HepG2 (cell line): Measurements from ENCODE around the gene ABI3BP. TPM values are rescaled to one million over a fixed set of nuclear protein-coding genes. Genes with fewer than 3 reads are reported as not detected.

Experiments
- BCL6 ChIP-seq: IDR thresholded peaks from 2 replicates; pipeline ENCODE4 v1.6.1; 2016; ENCODE audit warnings: missing genetic modification reagents, missing compliant biosample characterization
- CBX2 ChIP-seq, 2 experiments: fragments of 200-600 bp in 1 of 2; sonication (generic); formaldehyde crosslinking in 1 of 2; IDR thresholded peaks; 2 replicates each; pipeline versions ENCODE4 v1.7.0 to v1.8.1; 2018 to 2022; ENCODE audit warnings: low read depth in 2 of 2, low read length in 1 of 2, mild to moderate bottlenecking in 1 of 2, missing genetic modification reagents in 1 of 2
- CHCHD3 ChIP-seq: sonication (generic); formaldehyde crosslinking; IDR thresholded peaks from 2 replicates; pipeline ENCODE4 v1.8.0; 2022; ENCODE audit warnings: mild to moderate bottlenecking, missing genetic modification reagents, moderate library complexity
- HMG20B ChIP-seq: conservative IDR thresholded peaks from 2 replicates; pipeline ENCODE4 v1.6.1; 2016; ENCODE audit warnings: missing genetic modification reagents, missing compliant biosample characterization
- MED8 ChIP-seq: sonication (generic); formaldehyde crosslinking; IDR thresholded peaks from 2 replicates; pipeline ENCODE4 v1.8.1; 2023; ENCODE audit warnings: mild to moderate bottlenecking, missing genetic modification reagents; ENCODE audit not compliant: insufficient replicate concordance
- NFE2 ChIP-seq: sonication (generic); formaldehyde crosslinking; IDR thresholded peaks from 2 replicates; pipeline ENCODE4 v1.4.0; 2020; ENCODE audit warnings: missing genetic modification reagents
- POLR2AphosphoS5 ChIP-seq: IDR thresholded peaks from 2 replicates; pipeline ENCODE4 v1.6.1; 2012; ENCODE audit warnings: low read depth, low read length
- REXO4 ChIP-seq: sonication (generic); formaldehyde crosslinking; IDR thresholded peaks from 2 replicates; pipeline ENCODE4 v1.8.0; 2022; ENCODE audit warnings: missing genetic modification reagents, mild to moderate bottlenecking, borderline replicate concordance
- RFX1 ChIP-seq: fragments of 450-650 bp; IDR thresholded peaks from 2 replicates; pipeline ENCODE4 v1.6.1; 2017
- SALL1 ChIP-seq: sonication (generic); formaldehyde crosslinking; IDR thresholded peaks from 2 replicates; pipeline ENCODE4 v1.8.0; 2022; ENCODE audit warnings: mild to moderate bottlenecking, missing genetic modification reagents
- SMYD3 ChIP-seq: sonication (generic); formaldehyde crosslinking; IDR thresholded peaks from 2 replicates; pipeline ENCODE4 v1.8.1; 2023; ENCODE audit warnings: mild to moderate bottlenecking, missing genetic modification reagents
- SOX6 ChIP-seq, 2 experiments: fragments of 450-650 bp in 1 of 2; sonication (generic) in 1 of 2; formaldehyde crosslinking in 1 of 2; IDR thresholded peaks; 2 replicates each; pipeline versions ENCODE4 v1.4.0 to v1.6.1; 2017 to 2020; ENCODE audit warnings: antibody characterized with exemption in 1 of 2, mild to moderate bottlenecking in 1 of 2, missing genetic modification reagents in 1 of 2
- SP4 ChIP-seq: sonication (generic); formaldehyde crosslinking; IDR thresholded peaks from 2 replicates; pipeline ENCODE4 v1.8.1; 2023; ENCODE audit warnings: mild to moderate bottlenecking, missing genetic modification reagents
- TAF1 ChIP-seq: sonication (generic); formaldehyde crosslinking; IDR thresholded peaks from 2 replicates; pipeline ENCODE4 v1.4.0; 2020; ENCODE audit warnings: missing genetic modification reagents
- TMF1 ChIP-seq: sonication (generic); formaldehyde crosslinking; IDR thresholded peaks from 2 replicates; pipeline ENCODE4 v1.8.1; 2022; ENCODE audit warnings: low read depth, missing genetic modification reagents
- TOE1 ChIP-seq: sonication (generic); formaldehyde crosslinking; IDR thresholded peaks from 2 replicates; pipeline ENCODE4 v1.4.0; 2020; ENCODE audit warnings: mild to moderate bottlenecking, missing genetic modification reagents
- ZNF17 ChIP-seq: sonication (generic); formaldehyde crosslinking; IDR thresholded peaks from 2 replicates; pipeline ENCODE4 v1.5.0; 2020; ENCODE audit warnings: mild to moderate bottlenecking, missing genetic modification reagents
- ZNF234 ChIP-seq: sonication (generic); formaldehyde crosslinking; conservative IDR thresholded peaks from 2 replicates; pipeline ENCODE4 v1.5.1; 2020; ENCODE audit warnings: mild to moderate bottlenecking, missing genetic modification reagents
- ZNF589 ChIP-seq: sonication (generic); formaldehyde crosslinking; conservative IDR thresholded peaks from 2 replicates; pipeline ENCODE4 v1.8.0; 2022; ENCODE audit warnings: mild to moderate bottlenecking, moderate library complexity, missing genetic modification reagents
- ZNF839 ChIP-seq: sonication (generic); formaldehyde crosslinking; IDR thresholded peaks from 2 replicates; pipeline ENCODE4 v1.4.0; 2020; ENCODE audit warnings: missing genetic modification reagents, mild to moderate bottlenecking, borderline replicate concordance
- polyA plus RNA-seq, 8 experiments: library from polyadenylated mRNA; depleted of rRNA in 3 of 8; stranded (reverse) in 7 of 8; unstranded in 1 of 8; fragments of >200 nt; fragmentation: Illumina TruSeq in 4 of 8; extraction: Trizol in 4 of 8; gene quantifications; 2 replicates each; pipeline versions ENCODE4 v1.2.1 to v1.2.3, GENCODE V29; 2011 to 2016; ENCODE audit warnings: low read depth in 4 of 8, missing spikeins in 1 of 8, mixed read lengths in 1 of 8; ENCODE audit not compliant: insufficient read depth in 1 of 8
- total RNA-seq, 5 experiments: library from RNA; depleted of rRNA; stranded (reverse); fragments of >200 nt; fragmentation: Illumina TruSeq; extraction: Trizol; gene quantifications; 2 replicates each; pipeline ENCODE4 v1.2.3, GENCODE V29; 2016; ENCODE audit warnings: low read depth in 1 of 5
- TF ChIP-seq, protein P1 (sequence below): IDR thresholded peaks from 2 replicates; pipeline ENCODE4 v1.6.1; 2016; ENCODE audit warnings: control low read depth
- TF ChIP-seq, protein P2 (sequence below): sonication (generic); formaldehyde crosslinking; IDR thresholded peaks from 2 replicates; pipeline ENCODE4 v1.9.0; 2021; ENCODE audit warnings: missing genetic modification reagents, borderline replicate concordance
- TF ChIP-seq, protein P3 (sequence below): sonication (generic); formaldehyde crosslinking; IDR thresholded peaks from 2 replicates; pipeline ENCODE4 v1.4.0; 2020; ENCODE audit warnings: missing genetic modification reagents
- TF ChIP-seq, protein P4 (sequence below): sonication (generic); formaldehyde crosslinking; IDR thresholded peaks from 2 replicates; pipeline ENCODE4 v1.8.1; 2023; ENCODE audit warnings: mild to moderate bottlenecking, inconsistent platforms, moderate library complexity, missing genetic modification reagents, borderline replicate concordance
- TF ChIP-seq, protein P5 (sequence below): sonication (generic); formaldehyde crosslinking; IDR thresholded peaks from 2 replicates; pipeline ENCODE4 v1.4.0; 2020; ENCODE audit warnings: missing genetic modification reagents

ABI3BP gene
- total and polyA plus RNA-seq, 2 of the 13 experiments (the other 11 are each of a cell fraction or from before 2014, with no cell fraction given) = not detected

DNA sequence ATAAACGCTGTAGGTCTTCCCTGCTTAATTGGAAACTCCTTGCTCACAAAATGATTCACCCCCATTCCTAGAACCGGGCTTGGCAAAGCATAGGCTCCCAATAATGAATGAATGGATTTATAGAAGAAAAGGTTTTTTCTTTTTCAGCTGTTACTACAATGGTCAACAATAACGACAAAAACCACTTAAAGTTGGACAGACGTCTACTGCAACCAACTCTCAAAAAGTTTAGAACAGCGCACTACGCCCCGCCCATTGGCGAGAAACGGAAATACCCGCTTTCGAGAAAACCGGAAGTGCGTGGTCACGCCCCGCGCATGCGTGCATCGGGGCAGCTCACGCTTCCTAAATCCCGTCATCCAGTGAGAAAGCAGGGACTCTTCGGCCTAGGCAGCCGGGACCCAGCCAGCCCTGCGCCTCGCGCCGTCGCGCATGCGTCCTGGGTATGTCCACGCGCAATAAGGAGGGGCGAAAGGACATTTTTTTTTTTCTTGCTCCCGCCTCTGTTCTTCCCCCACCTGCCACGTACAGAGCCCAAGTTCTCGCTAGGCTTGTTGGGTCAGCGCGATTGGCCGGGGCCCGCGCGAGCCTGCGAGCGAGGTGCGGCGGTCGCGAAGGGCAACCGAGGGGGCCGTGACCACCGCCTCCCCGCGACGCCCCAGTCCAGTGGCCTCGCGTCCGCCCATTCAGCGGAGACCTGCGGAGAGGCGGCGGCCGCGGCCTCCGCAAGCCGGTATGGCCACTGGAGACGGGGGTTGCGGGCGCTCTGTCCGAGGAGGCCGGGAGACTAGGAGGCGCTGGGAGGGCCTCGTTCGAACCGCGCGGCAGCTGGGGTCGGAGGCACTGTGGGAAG is 284.0 kb downstream of the ABI3BP start, which contains the start of gene TFG (continued):
- TF ChIP-seq, protein P1, sequence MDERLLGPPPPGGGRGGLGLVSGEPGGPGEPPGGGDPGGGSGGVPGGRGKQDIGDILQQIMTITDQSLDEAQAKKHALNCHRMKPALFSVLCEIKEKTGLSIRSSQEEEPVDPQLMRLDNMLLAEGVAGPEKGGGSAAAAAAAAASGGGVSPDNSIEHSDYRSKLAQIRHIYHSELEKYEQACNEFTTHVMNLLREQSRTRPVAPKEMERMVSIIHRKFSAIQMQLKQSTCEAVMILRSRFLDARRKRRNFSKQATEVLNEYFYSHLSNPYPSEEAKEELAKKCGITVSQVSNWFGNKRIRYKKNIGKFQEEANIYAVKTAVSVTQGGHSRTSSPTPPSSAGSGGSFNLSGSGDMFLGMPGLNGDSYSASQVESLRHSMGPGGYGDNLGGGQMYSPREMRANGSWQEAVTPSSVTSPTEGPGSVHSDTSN (CRISPR knock-in tag) = no peak
- TF ChIP-seq, protein P2, sequence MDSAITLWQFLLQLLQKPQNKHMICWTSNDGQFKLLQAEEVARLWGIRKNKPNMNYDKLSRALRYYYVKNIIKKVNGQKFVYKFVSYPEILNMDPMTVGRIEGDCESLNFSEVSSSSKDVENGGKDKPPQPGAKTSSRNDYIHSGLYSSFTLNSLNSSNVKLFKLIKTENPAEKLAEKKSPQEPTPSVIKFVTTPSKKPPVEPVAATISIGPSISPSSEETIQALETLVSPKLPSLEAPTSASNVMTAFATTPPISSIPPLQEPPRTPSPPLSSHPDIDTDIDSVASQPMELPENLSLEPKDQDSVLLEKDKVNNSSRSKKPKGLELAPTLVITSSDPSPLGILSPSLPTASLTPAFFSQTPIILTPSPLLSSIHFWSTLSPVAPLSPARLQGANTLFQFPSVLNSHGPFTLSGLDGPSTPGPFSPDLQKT (CRISPR knock-in tag) = no peak; the same call in 1 of the 2 replicates
- TF ChIP-seq TAF1 (CRISPR knock-in tag) = peak; percentile 66
- TF ChIP-seq SMYD3 (CRISPR knock-in tag) = no peak
- TF ChIP-seq ZNF839 (CRISPR knock-in tag) = no peak
- TF ChIP-seq ZNF589 (CRISPR knock-in tag) = peak; percentile 71; the same call in 1 of the 2 replicates
- TF ChIP-seq ZNF234 (CRISPR knock-in tag) = no peak
- TF ChIP-seq CHCHD3 (CRISPR knock-in tag) = no peak
- TF ChIP-seq HMG20B (CRISPR knock-in tag) = 0 out of 2 replicates have a peak, but pooled peaks have one; percentile 10
- TF ChIP-seq, protein P3, sequence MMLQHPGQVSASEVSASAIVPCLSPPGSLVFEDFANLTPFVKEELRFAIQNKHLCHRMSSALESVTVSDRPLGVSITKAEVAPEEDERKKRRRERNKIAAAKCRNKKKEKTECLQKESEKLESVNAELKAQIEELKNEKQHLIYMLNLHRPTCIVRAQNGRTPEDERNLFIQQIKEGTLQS (CRISPR knock-in tag) = 0 out of 2 replicates have a peak, but pooled peaks have one; percentile 34
- TF ChIP-seq, protein P4, sequence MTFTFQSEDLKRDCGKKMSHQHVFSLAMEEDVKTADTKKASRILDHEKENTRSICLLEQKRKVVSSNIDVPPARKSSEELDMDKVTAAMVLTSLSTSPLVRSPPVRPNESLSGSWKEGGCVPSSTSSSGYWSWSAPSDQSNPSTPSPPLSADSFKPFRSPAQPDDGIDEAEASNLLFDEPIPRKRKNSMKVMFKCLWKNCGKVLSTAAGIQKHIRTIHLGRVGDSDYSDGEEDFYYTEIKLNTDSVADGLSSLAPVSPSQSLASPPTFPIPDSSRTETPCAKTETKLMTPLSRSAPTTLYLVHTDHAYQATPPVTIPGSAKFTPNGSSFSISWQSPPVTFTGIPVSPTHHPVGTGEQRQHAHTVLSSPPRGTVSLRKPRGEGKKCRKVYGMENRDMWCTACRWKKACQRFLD (CRISPR knock-in tag) = no peak
- TF ChIP-seq POLR2AphosphoS5 = peak; percentile 82
- peak; percentile 83 for TF ChIP-seq BCL6
- peak; percentile 71; the same call in 1 of the 2 replicates for TF ChIP-seq TOE1 (CRISPR knock-in tag)
- peak; percentile 48 for TF ChIP-seq MED8 (CRISPR knock-in tag)
- no peak for TF ChIP-seq CBX2 (IDR thresholded peaks at IDR 0.05; ENCODE audit: low read depth, low read length)
- no peak; the same call in none of the 2 replicates for TF ChIP-seq CBX2 (CRISPR knock-in tag; IDR thresholded peaks at IDR 0.05; ENCODE audit: low read depth)
- peak; percentile 81 for TF ChIP-seq SP4 (CRISPR knock-in tag)
- no peak for TF ChIP-seq ZNF17 (CRISPR knock-in tag)
- peak; percentile 67; the same call in 1 of the 2 replicates for TF ChIP-seq RFX1
- TF ChIP-seq NFE2 (CRISPR knock-in tag) = no peak
- TF ChIP-seq SOX6 (IDR thresholded peaks at IDR 0.05) = no peak
- peak; percentile 67 for TF ChIP-seq SOX6 (CRISPR knock-in tag; IDR thresholded peaks at IDR 0.05)
- peak; percentile 80; the same call in 1 of the 2 replicates for TF ChIP-seq SALL1
- TF ChIP-seq TMF1 (CRISPR knock-in tag) = peak; percentile 82; the same call in 1 of the 2 replicates
- TF ChIP-seq, protein P5, sequence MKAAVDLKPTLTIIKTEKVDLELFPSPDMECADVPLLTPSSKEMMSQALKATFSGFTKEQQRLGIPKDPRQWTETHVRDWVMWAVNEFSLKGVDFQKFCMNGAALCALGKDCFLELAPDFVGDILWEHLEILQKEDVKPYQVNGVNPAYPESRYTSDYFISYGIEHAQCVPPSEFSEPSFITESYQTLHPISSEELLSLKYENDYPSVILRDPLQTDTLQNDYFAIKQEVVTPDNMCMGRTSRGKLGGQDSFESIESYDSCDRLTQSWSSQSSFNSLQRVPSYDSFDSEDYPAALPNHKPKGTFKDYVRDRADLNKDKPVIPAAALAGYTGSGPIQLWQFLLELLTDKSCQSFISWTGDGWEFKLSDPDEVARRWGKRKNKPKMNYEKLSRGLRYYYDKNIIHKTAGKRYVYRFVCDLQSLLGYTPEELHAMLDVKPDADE (CRISPR knock-in tag) = 0 out of 2 replicates have a peak, but pooled peaks have one; percentile 59
- no peak for TF ChIP-seq REXO4 (CRISPR knock-in tag)
